WTC11 (cell line): Measurements from ENCODE around the gene RXFP2. TPM values are rescaled to one million over a fixed set of nuclear protein-coding genes. Genes with fewer than 3 reads are reported as not detected.

Experiments
- ATAC-seq: fragments of 200-7000 bp; cut with Tn5 transposase; 2 replicates; pipeline ENCODE4 v1.10.0; 2021; ENCODE audit warnings: mild to moderate bottlenecking, moderate library complexity
- CTCF ChIA-PET: fragments of 300-600 bp; sonication (Branson Sonifier 250); formaldehyde crosslinking; loops from one replicate; lab custom pipeline; 2021; ENCODE audit warnings: antibody characterized with exemption; lab: Charles Lee
- POLR2A ChIA-PET: fragments of 350-600 bp; sonication (Branson Sonifier 250); formaldehyde crosslinking; loops from one replicate; lab custom pipeline; 2021; ENCODE audit warnings: antibody characterized with exemption; lab: Charles Lee
- DNase-seq: peaks from one replicate; pipeline ENCODE4 v3.0.0; 2021; ENCODE audit warnings: low spot score
- H3K27ac Mint-ChIP-seq: 2 replicates; pipeline ENCODE4 v1.8.0; 2021; ENCODE audit warnings: mixed read lengths
- H3K27me3 Mint-ChIP-seq: 2 replicates; pipeline ENCODE4 v1.8.0; 2021; ENCODE audit warnings: low read depth, mild to moderate bottlenecking, moderate library complexity, mixed read lengths
- H3K36me3 Mint-ChIP-seq: 2 replicates; pipeline ENCODE4 v1.8.0; 2021; ENCODE audit warnings: mixed read lengths
- H3K4me1 Mint-ChIP-seq: 2 replicates; pipeline ENCODE4 v1.8.0; 2022; ENCODE audit warnings: mixed read lengths
- H3K4me3 Mint-ChIP-seq: 2 replicates; pipeline ENCODE4 v1.8.0; 2021; ENCODE audit warnings: mild to moderate bottlenecking, moderate library complexity, mixed read lengths
- H3K9me3 Mint-ChIP-seq: 2 replicates; pipeline ENCODE4 v1.8.0; 2021; ENCODE audit warnings: mixed read lengths
- ATF1 ChIP-seq: sonication (generic); formaldehyde crosslinking; IDR thresholded peaks from 2 replicates; pipeline ENCODE4 v1.8.1; 2023; ENCODE audit warnings: mild to moderate bottlenecking, moderate library complexity, missing genetic modification reagents
- CBFB ChIP-seq: sonication (generic); formaldehyde crosslinking; IDR thresholded peaks from 2 replicates; pipeline ENCODE4 v1.8.1; 2022; ENCODE audit warnings: mild to moderate bottlenecking, low read depth, missing genetic modification reagents
- FOXP1 ChIP-seq: sonication (generic); formaldehyde crosslinking; IDR thresholded peaks from 2 replicates; pipeline ENCODE4 v1.8.0; 2022; ENCODE audit warnings: missing genetic modification reagents, mild to moderate bottlenecking, moderate library complexity, borderline replicate concordance
- GABPB1 ChIP-seq: sonication (generic); formaldehyde crosslinking; IDR thresholded peaks from 2 replicates; pipeline ENCODE4 v1.8.1; 2023; ENCODE audit warnings: mild to moderate bottlenecking, missing genetic modification reagents
- MYBL2 ChIP-seq: sonication (generic); formaldehyde crosslinking; IDR thresholded peaks from 2 replicates; pipeline ENCODE4 v1.8.1; 2023; ENCODE audit warnings: mild to moderate bottlenecking, moderate library complexity, missing genetic modification reagents
- NFYB ChIP-seq: sonication (generic); formaldehyde crosslinking; conservative IDR thresholded peaks from 2 replicates; pipeline ENCODE4 v1.8.0; 2022; ENCODE audit warnings: low read depth, missing genetic modification reagents
- NR1H2 ChIP-seq: sonication (generic); formaldehyde crosslinking; IDR thresholded peaks from 2 replicates; pipeline ENCODE4 v1.9.0; 2021; ENCODE audit warnings: mild to moderate bottlenecking, moderate library complexity, missing genetic modification reagents
- NR2C2 ChIP-seq: sonication (generic); formaldehyde crosslinking; IDR thresholded peaks from 2 replicates; pipeline ENCODE4 v1.8.0; 2022; ENCODE audit warnings: mild to moderate bottlenecking, missing genetic modification reagents
- OVOL2 ChIP-seq: fragments of 250-450 bp; sonication (Bioruptor Pico); IDR thresholded peaks from 2 replicates; pipeline ENCODE4 v1.9.0; 2021; ENCODE audit warnings: mild to moderate bottlenecking, borderline replicate concordance
- PRRX2 ChIP-seq: fragments of 250-450 bp; sonication (Bioruptor Pico); IDR thresholded peaks from 2 replicates; pipeline ENCODE4 v1.8.0; 2021; ENCODE audit warnings: mild to moderate bottlenecking
- SOX15 ChIP-seq: fragments of 250-450 bp; sonication (Bioruptor Pico); IDR thresholded peaks from 2 replicates; pipeline ENCODE4 v1.9.0; 2021; ENCODE audit warnings: mild to moderate bottlenecking
- TCF7 ChIP-seq: sonication (generic); formaldehyde crosslinking; IDR thresholded peaks from 2 replicates; pipeline ENCODE4 v1.8.0; 2022; ENCODE audit warnings: mild to moderate bottlenecking, low read depth, missing genetic modification reagents, moderate library complexity
- TEAD1 ChIP-seq: sonication (generic); formaldehyde crosslinking; IDR thresholded peaks from 2 replicates; pipeline ENCODE4 v1.8.0; 2022; ENCODE audit warnings: mild to moderate bottlenecking, missing genetic modification reagents
- TEAD4 ChIP-seq: sonication (generic); formaldehyde crosslinking; IDR thresholded peaks from 2 replicates; pipeline ENCODE4 v1.8.0; 2022; ENCODE audit warnings: mild to moderate bottlenecking, missing genetic modification reagents
- ZBTB21 ChIP-seq: sonication (generic); formaldehyde crosslinking; IDR thresholded peaks from 2 replicates; pipeline ENCODE4 v1.8.1; 2023; ENCODE audit warnings: mild to moderate bottlenecking, missing genetic modification reagents, borderline replicate concordance
- ZNF138 ChIP-seq: sonication (generic); formaldehyde crosslinking; conservative IDR thresholded peaks from 2 replicates; pipeline ENCODE4 v1.8.1; 2022; ENCODE audit warnings: mild to moderate bottlenecking, moderate library complexity, missing genetic modification reagents
- ZNF219 ChIP-seq: sonication (generic); formaldehyde crosslinking; IDR thresholded peaks from 2 replicates; pipeline ENCODE4 v1.8.0; 2023; ENCODE audit warnings: missing genetic modification reagents, mild to moderate bottlenecking, borderline replicate concordance
- ZNF263 ChIP-seq: sonication (generic); formaldehyde crosslinking; IDR thresholded peaks from 2 replicates; pipeline ENCODE4 v1.8.1; 2022; ENCODE audit warnings: low read depth, mild to moderate bottlenecking, moderate library complexity, missing genetic modification reagents
- ZNF416 ChIP-seq: fragments of 250-450 bp; sonication (Bioruptor Pico); IDR thresholded peaks from 2 replicates; pipeline ENCODE4 v1.9.0; 2021; ENCODE audit warnings: mild to moderate bottlenecking, inconsistent platforms
- ZNF423 ChIP-seq: fragments of 250-450 bp; sonication (Bioruptor Pico); IDR thresholded peaks from 2 replicates; pipeline ENCODE4 v2.1.2; 2022; ENCODE audit warnings: mild to moderate bottlenecking, moderate library complexity
- total RNA-seq: library from RNA; stranded (reverse); gene quantifications from 3 replicates; pipeline ENCODE4 v1.2.3, GENCODE V29; 2021
- TF ChIP-seq, protein P1 (sequence below): sonication (generic); formaldehyde crosslinking; IDR thresholded peaks from 2 replicates; pipeline ENCODE4 v1.8.0; 2022; ENCODE audit warnings: mild to moderate bottlenecking, missing genetic modification reagents
- TF ChIP-seq, protein P2 (sequence below): sonication (generic); formaldehyde crosslinking; IDR thresholded peaks from 2 replicates; pipeline ENCODE4 v1.8.1; 2022; ENCODE audit warnings: mild to moderate bottlenecking, missing genetic modification reagents, moderate library complexity, borderline replicate concordance
- TF ChIP-seq, protein P3 (sequence below): sonication (generic); formaldehyde crosslinking; conservative IDR thresholded peaks from 2 replicates; pipeline ENCODE4 v1.8.1; 2023; ENCODE audit warnings: mild to moderate bottlenecking, low read depth, missing genetic modification reagents, moderate library complexity
- TF ChIP-seq, protein P4 (sequence below): sonication (generic); formaldehyde crosslinking; IDR thresholded peaks from 2 replicates; pipeline ENCODE4 v1.8.0; 2022; ENCODE audit warnings: mild to moderate bottlenecking, missing genetic modification reagents
- TF ChIP-seq, protein P5 (sequence below): sonication (generic); formaldehyde crosslinking; IDR thresholded peaks from 2 replicates; pipeline ENCODE4 v1.8.1; 2022; ENCODE audit warnings: mild to moderate bottlenecking, moderate library complexity, missing genetic modification reagents

RXFP2 gene
- total RNA-seq, 1 experiment from 2014 or later: not detected

DNA sequence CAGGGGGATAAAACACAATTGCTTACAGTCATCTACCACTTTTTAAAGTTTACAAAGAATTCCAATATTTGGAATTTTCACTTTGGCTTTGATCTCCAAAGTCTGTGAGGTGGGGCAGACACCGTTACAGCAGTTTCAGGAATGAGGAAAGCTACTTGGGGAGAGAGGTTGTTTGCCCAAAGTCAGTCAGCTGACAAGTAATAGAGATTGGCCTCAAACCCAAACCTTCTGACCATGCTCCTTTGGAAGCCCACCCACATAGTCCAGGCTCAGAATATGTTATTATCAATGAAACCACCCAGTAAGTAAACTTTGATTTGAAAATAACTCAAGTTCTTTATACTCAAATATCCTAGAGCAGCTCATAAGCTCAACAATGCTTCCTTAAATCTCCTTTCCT, 29.0 kb downstream of the RXFP2 start (continued):
- no peak for TF ChIP-seq ATF1 (CRISPR knock-in tag)
- no peak for TF ChIP-seq ZBTB21 (CRISPR knock-in tag)
- no peak for TF ChIP-seq FOXP1
- TF ChIP-seq, protein P1, sequence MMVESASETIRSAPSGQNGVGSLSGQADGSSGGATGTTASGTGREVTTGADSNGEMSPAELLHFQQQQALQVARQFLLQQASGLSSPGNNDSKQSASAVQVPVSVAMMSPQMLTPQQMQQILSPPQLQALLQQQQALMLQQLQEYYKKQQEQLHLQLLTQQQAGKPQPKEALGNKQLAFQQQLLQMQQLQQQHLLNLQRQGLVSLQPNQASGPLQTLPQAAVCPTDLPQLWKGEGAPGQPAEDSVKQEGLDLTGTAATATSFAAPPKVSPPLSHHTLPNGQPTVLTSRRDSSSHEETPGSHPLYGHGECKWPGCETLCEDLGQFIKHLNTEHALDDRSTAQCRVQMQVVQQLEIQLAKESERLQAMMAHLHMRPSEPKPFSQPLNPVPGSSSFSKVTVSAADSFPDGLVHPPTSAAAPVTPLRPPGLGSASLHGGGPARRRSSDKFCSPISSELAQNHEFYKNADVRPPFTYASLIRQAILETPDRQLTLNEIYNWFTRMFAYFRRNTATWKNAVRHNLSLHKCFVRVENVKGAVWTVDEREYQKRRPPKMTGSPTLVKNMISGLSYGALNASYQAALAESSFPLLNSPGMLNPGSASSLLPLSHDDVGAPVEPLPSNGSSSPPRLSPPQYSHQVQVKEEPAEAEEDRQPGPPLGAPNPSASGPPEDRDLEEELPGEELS (CRISPR knock-in tag): no peak
- no peak for TF ChIP-seq TEAD4 (CRISPR knock-in tag)
- no peak for TF ChIP-seq ZNF423 (CRISPR knock-in tag)
- TF ChIP-seq, all 79 proteins: peak for 0

DNA sequence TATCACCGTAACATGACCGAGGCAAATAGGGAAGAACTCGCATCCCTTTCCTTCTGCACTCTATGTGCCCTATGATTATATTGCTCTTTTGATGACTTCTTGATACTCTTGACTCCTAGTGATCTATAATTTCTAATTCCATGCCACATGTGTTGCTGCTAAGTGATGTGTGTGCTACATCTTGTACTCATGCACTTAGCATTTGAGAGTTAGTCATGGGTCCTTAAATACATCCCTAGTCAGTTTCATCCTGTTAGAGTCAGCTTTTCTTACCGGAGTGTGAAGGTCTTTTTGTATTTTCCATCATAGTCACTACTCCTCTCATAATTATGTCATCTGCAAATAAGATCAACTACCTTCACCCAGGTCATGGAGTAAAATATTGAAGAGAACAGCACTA, 30.2 kb downstream of the RXFP2 start:
- H3K27me3 Mint-ChIP-seq: no peaks in the 10 kb centered on the region
- peaks cover 11% of the 10 kb centered on the region for H3K4me1 Mint-ChIP-seq
- no peaks in the 10 kb centered on the region for H3K36me3 Mint-ChIP-seq
- no peak overlapping the region for H3K27ac Mint-ChIP-seq
- ChIA-PET CTCF (no interaction called here), POLR2A (no interaction called here)
- H3K4me3 Mint-ChIP-seq: no peak overlapping the region
- TF ChIP-seq ZNF416 (CRISPR knock-in tag) (no peak), TEAD1 (CRISPR knock-in tag) (no peak), TCF7 (CRISPR knock-in tag) (no peak), GABPB1 (CRISPR knock-in tag) (no peak), SOX15 (CRISPR knock-in tag) (no peak), PRRX2 (CRISPR knock-in tag) (no peak), ZNF138 (CRISPR knock-in tag) (no peak), MYBL2 (CRISPR knock-in tag) (no peak), NR2C2 (CRISPR knock-in tag) (no peak), ZNF263 (CRISPR knock-in tag) (no peak), CBFB (CRISPR knock-in tag) (no peak), NR1H2 (CRISPR knock-in tag) (no peak), ZNF219 (CRISPR knock-in tag) (no peak), NFYB (CRISPR knock-in tag) (no peak), OVOL2 (CRISPR knock-in tag) (no peak)
- TF ChIP-seq, protein P2, sequence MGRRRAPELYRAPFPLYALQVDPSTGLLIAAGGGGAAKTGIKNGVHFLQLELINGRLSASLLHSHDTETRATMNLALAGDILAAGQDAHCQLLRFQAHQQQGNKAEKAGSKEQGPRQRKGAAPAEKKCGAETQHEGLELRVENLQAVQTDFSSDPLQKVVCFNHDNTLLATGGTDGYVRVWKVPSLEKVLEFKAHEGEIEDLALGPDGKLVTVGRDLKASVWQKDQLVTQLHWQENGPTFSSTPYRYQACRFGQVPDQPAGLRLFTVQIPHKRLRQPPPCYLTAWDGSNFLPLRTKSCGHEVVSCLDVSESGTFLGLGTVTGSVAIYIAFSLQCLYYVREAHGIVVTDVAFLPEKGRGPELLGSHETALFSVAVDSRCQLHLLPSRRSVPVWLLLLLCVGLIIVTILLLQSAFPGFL (CRISPR knock-in tag): no peak
- TF ChIP-seq, protein P3, sequence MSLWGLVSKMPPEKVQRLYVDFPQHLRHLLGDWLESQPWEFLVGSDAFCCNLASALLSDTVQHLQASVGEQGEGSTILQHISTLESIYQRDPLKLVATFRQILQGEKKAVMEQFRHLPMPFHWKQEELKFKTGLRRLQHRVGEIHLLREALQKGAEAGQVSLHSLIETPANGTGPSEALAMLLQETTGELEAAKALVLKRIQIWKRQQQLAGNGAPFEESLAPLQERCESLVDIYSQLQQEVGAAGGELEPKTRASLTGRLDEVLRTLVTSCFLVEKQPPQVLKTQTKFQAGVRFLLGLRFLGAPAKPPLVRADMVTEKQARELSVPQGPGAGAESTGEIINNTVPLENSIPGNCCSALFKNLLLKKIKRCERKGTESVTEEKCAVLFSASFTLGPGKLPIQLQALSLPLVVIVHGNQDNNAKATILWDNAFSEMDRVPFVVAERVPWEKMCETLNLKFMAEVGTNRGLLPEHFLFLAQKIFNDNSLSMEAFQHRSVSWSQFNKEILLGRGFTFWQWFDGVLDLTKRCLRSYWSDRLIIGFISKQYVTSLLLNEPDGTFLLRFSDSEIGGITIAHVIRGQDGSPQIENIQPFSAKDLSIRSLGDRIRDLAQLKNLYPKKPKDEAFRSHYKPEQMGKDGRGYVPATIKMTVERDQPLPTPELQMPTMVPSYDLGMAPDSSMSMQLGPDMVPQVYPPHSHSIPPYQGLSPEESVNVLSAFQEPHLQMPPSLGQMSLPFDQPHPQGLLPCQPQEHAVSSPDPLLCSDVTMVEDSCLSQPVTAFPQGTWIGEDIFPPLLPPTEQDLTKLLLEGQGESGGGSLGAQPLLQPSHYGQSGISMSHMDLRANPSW (CRISPR knock-in tag): no peak
- TF ChIP-seq, protein P1 (CRISPR knock-in tag): no peak
- TF ChIP-seq, protein P4, sequence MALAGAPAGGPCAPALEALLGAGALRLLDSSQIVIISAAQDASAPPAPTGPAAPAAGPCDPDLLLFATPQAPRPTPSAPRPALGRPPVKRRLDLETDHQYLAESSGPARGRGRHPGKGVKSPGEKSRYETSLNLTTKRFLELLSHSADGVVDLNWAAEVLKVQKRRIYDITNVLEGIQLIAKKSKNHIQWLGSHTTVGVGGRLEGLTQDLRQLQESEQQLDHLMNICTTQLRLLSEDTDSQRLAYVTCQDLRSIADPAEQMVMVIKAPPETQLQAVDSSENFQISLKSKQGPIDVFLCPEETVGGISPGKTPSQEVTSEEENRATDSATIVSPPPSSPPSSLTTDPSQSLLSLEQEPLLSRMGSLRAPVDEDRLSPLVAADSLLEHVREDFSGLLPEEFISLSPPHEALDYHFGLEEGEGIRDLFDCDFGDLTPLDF (CRISPR knock-in tag): no peak
- TF ChIP-seq, protein P5, sequence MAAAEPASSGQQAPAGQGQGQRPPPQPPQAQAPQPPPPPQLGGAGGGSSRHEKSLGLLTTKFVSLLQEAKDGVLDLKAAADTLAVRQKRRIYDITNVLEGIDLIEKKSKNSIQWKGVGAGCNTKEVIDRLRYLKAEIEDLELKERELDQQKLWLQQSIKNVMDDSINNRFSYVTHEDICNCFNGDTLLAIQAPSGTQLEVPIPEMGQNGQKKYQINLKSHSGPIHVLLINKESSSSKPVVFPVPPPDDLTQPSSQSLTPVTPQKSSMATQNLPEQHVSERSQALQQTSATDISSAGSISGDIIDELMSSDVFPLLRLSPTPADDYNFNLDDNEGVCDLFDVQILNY (CRISPR knock-in tag): no peak
- no peaks in the 10 kb centered on the region for H3K9me3 Mint-ChIP-seq
- no peak for DNase-seq
- no peak for ATAC-seq
